SK-N-SH (cell line): ENCODE data around the gene OR1E2. TPM values are rescaled to one million over a fixed set of nuclear protein-coding genes. Genes with fewer than 3 reads are reported as not detected.

ENCODE experiments used
- CTCF ChIA-PET: fragments of 300-600, 350-600 bp; formaldehyde crosslinking; extraction: SDS; loops from one replicate; lab custom pipeline; 2021; lab: Yijun Ruan, JAX
- POLR2A ChIA-PET: fragments of 350-600 bp; sonication (Branson Sonifier 250); formaldehyde crosslinking; extraction: SDS; loops from one replicate; lab custom pipeline; 2020; ENCODE audit warnings: antibody characterized with exemption, inconsistent platforms; lab: Yijun Ruan, JAX
- DNase-seq: peaks from one replicate; pipeline ENCODE4 v3.0.0; 2012
- H2AFZ ChIP-seq: fragments of 200-600 bp; sonication (generic); 2 replicates; pipeline ENCODE4 v1.8.1; 2016; ENCODE audit warnings: antibody characterized with exemption, mild to moderate bottlenecking, low read depth
- H3F3A ChIP-seq: fragments of 200-600 bp; sonication (generic); replicated peaks from 2 replicates; pipeline ENCODE3; 2016; ENCODE audit warnings: antibody characterized with exemption, mild to moderate bottlenecking; ENCODE audit not compliant: insufficient read depth
- H3K27ac ChIP-seq, 2 experiments: fragments of 200-500 bp in 1 of 2; fragments of 200-600 bp in 1 of 2; sonication (Bioruptor generic) in 1 of 2; sonication (generic), shearing (Covaris generic) in 1 of 2; 2 replicates each; pipeline versions ENCODE4 v1.5.1 to v1.6.1; 2014 to 2016; ENCODE audit warnings: low read depth in 2 of 2, inconsistent platforms in 1 of 2, low read length in 1 of 2, mild to moderate bottlenecking in 1 of 2, mixed read lengths in 1 of 2
- H3K27me3 ChIP-seq: fragments of 200-600 bp; sonication (generic), shearing (Covaris generic); 2 replicates; pipeline ENCODE4 v1.6.1; 2016; ENCODE audit warnings: mixed run types; ENCODE audit not compliant: insufficient read depth
- H3K36me3 ChIP-seq, 2 experiments: fragments of 200-500 bp in 1 of 2; fragments of 200-600 bp in 1 of 2; sonication (Bioruptor generic) in 1 of 2; sonication (generic) in 1 of 2; replicated peaks in 1 of 2; 2 replicates each; pipeline versions ENCODE3 to v1.5.1; 2014 to 2016; ENCODE audit warnings: low read length in 1 of 2, mild to moderate bottlenecking in 1 of 2; ENCODE audit not compliant: insufficient read depth in 2 of 2, control insufficient read depth in 1 of 2
- H3K4me1 ChIP-seq, 2 experiments: fragments of 200-500 bp in 1 of 2; fragments of 200-600 bp in 1 of 2; sonication (Bioruptor generic) in 1 of 2; sonication (generic), shearing (Covaris generic) in 1 of 2; 2 replicates each; pipeline versions ENCODE4 v1.5.1 to v1.6.1; 2014 to 2016; ENCODE audit warnings: low read depth in 1 of 2, low read length in 1 of 2, mixed run types in 1 of 2; ENCODE audit not compliant: insufficient read depth in 2 of 2, control insufficient read depth in 1 of 2
- H3K4me2 ChIP-seq: fragments of 200-600 bp; sonication (generic), shearing (Covaris generic); 2 replicates; pipeline ENCODE4 v1.6.1; 2017; ENCODE audit warnings: mixed run types
- H3K4me3 ChIP-seq, 2 experiments: fragments of 200-500 bp in 1 of 2; fragments of 200-600 bp in 1 of 2; sonication (Bioruptor generic) in 1 of 2; sonication (generic), shearing (Covaris generic) in 1 of 2; 2 replicates each; pipeline versions ENCODE4 v1.5.1 to v1.8.1; 2014 to 2016; ENCODE audit warnings: low read depth in 2 of 2, inconsistent platforms in 1 of 2, low read length in 1 of 2, mild to moderate bottlenecking in 1 of 2, mixed read lengths in 1 of 2, moderate library complexity in 1 of 2
- H3K79me2 ChIP-seq: fragments of 200-600 bp; sonication (generic); 2 replicates; pipeline ENCODE4 v1.8.1; 2017; ENCODE audit warnings: mild to moderate bottlenecking; ENCODE audit not compliant: insufficient read depth
- H3K9ac ChIP-seq: fragments of 200-600 bp; sonication (generic); 2 replicates; pipeline ENCODE4 v1.6.1; 2017; ENCODE audit warnings: mixed run types
- H3K9me2 ChIP-seq: fragments of 200-600 bp; sonication (generic); 2 replicates; pipeline ENCODE4 v1.6.1; 2017; ENCODE audit warnings: mixed run types
- H3K9me3 ChIP-seq: fragments of 200-600 bp; sonication (generic); 2 replicates; pipeline ENCODE4 v1.6.1; 2017; ENCODE audit warnings: mixed run types, mild to moderate bottlenecking, moderate library complexity
- H4K20me1 ChIP-seq: fragments of 200-600 bp; sonication (generic); 2 replicates; pipeline ENCODE4 v1.6.1; 2017; ENCODE audit warnings: mild to moderate bottlenecking, mixed run types; ENCODE audit not compliant: insufficient read depth
- CTCF ChIP-seq: fragments of 200-600 bp; sonication (generic); IDR thresholded peaks from 2 replicates; pipeline ENCODE4 v1.6.1; 2017; ENCODE audit warnings: antibody characterized with exemption, mild to moderate bottlenecking, moderate library complexity
- FOXM1 ChIP-seq: IDR thresholded peaks from 2 replicates; pipeline ENCODE4 v1.4.0; 2012; ENCODE audit warnings: low read depth, mild to moderate bottlenecking
- MAX ChIP-seq: IDR thresholded peaks from 2 replicates; pipeline ENCODE4 v1.4.0; 2012; ENCODE audit warnings: low read depth
- MXI1 ChIP-seq: IDR thresholded peaks from 2 replicates; pipeline ENCODE4 v1.6.1; 2012; ENCODE audit warnings: mild to moderate bottlenecking, low read depth, low read length, improper control_type of control experiment
- PBX3 ChIP-seq: IDR thresholded peaks from 2 replicates; pipeline ENCODE4; 2012
- REST ChIP-seq: IDR thresholded peaks from 2 replicates; pipeline ENCODE4 v1.6.1; 2012; ENCODE audit warnings: mild to moderate bottlenecking, low read depth, low read length, moderate library complexity
- WGBS: methylation state at CpG from one replicate; pipeline ENCODE4 v1.1.6; 2017; ENCODE audit warnings: low lambda C conversion rate; 5-methylcytosine and 5-hydroxymethylcytosine counted together
- polyA plus RNA-seq, 3 experiments: library from polyadenylated mRNA; depleted of rRNA; stranded (reverse); fragments of >200 nt; gene quantifications; 2 replicates each; pipeline ENCODE4 v1.2.3, GENCODE V29; 2012

OR1E2 gene
- polyA plus RNA-seq, 1 of the 3 experiments (the other 2 are of a cell fraction): not detected

- no peak for TF ChIP-seq MAX
- no peak for TF ChIP-seq MXI1
- no peak for TF ChIP-seq REST
- no peak for TF ChIP-seq CTCF
Observed at GRCh38 chr17:3475251-3475685, 41.6 kb upstream of the OR1E2 start (continued).

- POLR2A ChIA-PET: no interaction called here
- TF ChIP-seq MXI1: no peak
- no peak for TF ChIP-seq PBX3
- no peak for TF ChIP-seq CTCF
- TF ChIP-seq FOXM1: no peak
- no peaks in the 10 kb centered on the region for H3K4me1 ChIP-seq
- H3K9ac ChIP-seq: no peak overlapping the region
- no peak overlapping the region for H3K4me3 ChIP-seq
- H3K4me2 ChIP-seq: no peak overlapping the region
- H3K79me2 ChIP-seq: no peaks in the 10 kb centered on the region
- no peak for DNase-seq
- no peaks in the 10 kb centered on the region for H4K20me1 ChIP-seq
- no peaks in the 10 kb centered on the region for H3F3A ChIP-seq
- no peaks in the 10 kb centered on the region for H3K36me3 ChIP-seq
- H3K9me3 ChIP-seq: no peaks in the 10 kb centered on the region
- peaks cover 55% of the 10 kb centered on the region; the same call in 1 of the 2 replicates for H3K27me3 ChIP-seq
- WGBS: 15% methylated on average over 3 of the region's 3 CpGs
- no peak overlapping the region for H3K27ac ChIP-seq
- CTCF ChIA-PET: no interaction called here
- no peak overlapping the region for H2AFZ ChIP-seq
- H3K9me2 ChIP-seq: no peaks in the 10 kb centered on the region
Observed at GRCh38 chr17:3474212-3474611, 40.6 kb upstream of the OR1E2 start.
